Hepatocyte (in vitro differentiated cells): Measurements from ENCODE around the gene CD164.

Source experiments
- EZH2 ChIP-seq: fragments of 200-600 bp; sonication (generic); IDR thresholded peaks from 2 replicates; pipeline ENCODE4 v1.6.1; 2016; ENCODE audit warnings: antibody characterized with exemption, mild to moderate bottlenecking, borderline replicate concordance
- TF ChIP-seq, protein P1 (sequence below): fragments of 200-600 bp; sonication (generic); IDR thresholded peaks from 2 replicates; pipeline ENCODE4 v1.5.1; 2016; ENCODE audit warnings: antibody characterized with exemption, mild to moderate bottlenecking; ENCODE audit not compliant: poor library complexity

DNA sequence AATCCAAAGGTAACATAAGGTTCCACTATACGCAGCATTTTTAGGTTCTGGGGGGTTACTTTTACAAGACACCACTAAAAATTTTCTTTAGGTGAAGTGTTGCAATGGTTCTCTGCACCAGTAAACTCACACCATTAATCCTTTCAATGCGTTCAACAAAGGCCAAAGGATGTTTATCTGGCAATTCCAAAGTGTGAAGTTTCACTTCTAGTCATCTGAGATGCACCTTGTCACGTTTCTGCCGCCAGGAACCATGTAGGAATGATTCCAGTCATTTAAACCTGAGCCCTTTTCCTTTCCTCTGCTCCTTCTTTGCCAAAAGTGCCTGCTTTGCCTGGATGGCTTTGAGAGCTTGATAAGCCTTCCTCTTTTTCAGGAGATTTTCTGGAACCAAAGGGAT is 54.8 kb downstream of the CD164 start:
- TF ChIP-seq, protein P1, sequence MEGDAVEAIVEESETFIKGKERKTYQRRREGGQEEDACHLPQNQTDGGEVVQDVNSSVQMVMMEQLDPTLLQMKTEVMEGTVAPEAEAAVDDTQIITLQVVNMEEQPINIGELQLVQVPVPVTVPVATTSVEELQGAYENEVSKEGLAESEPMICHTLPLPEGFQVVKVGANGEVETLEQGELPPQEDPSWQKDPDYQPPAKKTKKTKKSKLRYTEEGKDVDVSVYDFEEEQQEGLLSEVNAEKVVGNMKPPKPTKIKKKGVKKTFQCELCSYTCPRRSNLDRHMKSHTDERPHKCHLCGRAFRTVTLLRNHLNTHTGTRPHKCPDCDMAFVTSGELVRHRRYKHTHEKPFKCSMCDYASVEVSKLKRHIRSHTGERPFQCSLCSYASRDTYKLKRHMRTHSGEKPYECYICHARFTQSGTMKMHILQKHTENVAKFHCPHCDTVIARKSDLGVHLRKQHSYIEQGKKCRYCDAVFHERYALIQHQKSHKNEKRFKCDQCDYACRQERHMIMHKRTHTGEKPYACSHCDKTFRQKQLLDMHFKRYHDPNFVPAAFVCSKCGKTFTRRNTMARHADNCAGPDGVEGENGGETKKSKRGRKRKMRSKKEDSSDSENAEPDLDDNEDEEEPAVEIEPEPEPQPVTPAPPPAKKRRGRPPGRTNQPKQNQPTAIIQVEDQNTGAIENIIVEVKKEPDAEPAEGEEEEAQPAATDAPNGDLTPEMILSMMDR = no peak
- no peak for TF ChIP-seq EZH2
